ENCODE measurements around the gene RNF10.
"Not testable (repeated sequence)": the region's sequence is repeated elsewhere in the genome, so short reads cannot be mapped to it uniquely, and the experiment has no call there.

The RNF10 gene

DNA sequence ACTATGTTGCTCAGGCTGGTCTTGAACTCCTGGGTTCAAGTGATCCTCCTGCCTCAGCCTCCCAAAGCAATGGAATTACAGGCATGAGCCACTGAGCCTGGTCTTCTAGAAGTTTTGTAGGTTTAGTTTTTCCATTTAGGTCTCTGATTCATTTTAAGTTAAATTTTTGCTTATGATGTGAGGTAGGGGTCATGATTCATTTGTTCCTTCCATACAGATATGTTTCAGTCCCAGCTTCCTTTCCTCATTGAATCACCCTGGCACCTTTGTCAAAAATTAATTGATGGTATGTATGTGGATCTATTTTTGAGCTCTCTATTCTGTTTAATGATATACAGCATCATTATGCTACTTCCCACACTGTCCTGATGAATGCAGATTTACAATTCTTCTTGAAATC is 80.7 kb downstream of the RNF10 start:
- no peak for DNase-seq (ENCODE audit: low read depth, low spot score)

DNA sequence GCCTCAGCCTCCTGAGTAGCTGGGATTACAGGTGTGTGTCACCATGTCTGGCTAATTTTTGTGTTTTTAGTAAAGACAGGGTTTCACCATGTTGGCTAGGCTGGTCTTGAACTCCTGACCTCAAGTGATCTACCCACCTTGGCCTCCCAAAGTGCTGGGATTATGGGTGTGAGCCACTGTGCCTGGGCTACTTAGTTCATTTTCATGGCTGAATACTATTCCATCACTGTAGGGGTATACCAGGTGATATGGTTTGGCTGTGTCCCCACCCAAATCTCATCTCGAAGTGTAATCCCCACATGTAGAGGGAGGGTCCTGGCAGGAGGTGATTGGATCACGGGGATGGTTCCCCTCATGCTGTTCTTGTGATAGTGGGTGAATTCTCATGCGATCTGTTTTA is 83.0 kb downstream of the RNF10 start:
- DNase-seq (ENCODE audit: low read depth, low spot score), result not testable (repeated sequence)

GRCh38 chr12:120617767-120618166 is 83.6 kb downstream of the RNF10 start:
- not testable (repeated sequence) for DNase-seq (ENCODE audit: low read depth, low spot score)

DNA sequence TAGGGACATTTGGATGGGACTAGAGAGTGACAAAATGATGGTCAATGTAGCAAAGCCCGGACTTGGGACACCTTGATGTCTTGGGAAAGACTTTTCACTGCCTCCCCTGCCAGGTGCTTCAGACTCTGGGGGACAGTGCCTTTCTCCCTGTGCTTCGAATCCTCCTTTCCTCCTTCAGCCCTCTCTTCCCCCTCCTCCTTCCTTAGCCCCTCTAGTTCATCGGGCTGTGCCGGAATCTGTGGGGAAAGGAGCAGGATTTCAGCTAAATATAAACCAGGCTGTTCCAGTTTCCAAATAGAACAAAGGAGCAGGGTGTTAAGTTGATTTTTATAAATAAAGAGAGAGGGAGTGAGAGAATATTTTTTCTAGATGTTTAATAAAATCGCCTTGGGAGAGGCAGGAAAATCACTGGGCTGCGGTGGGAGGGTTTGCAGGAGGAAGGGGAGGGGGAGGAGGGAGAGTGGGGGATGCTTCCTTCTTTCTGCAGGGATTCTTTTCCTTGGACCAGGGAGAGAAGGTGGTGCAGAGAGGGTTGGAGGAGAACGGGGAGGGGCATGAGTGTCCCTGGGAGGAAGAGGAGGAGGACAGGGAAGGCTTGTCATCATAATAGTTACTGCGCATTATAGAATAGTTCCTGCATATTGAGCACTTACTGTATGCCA is 84.9 kb downstream of the RNF10 start:
- DNase-seq (ENCODE audit: low read depth, low spot score), result no peak

- DNase-seq (ENCODE audit: low read depth, low spot score), result no peak
Observed at GRCh38 chr12:120620624-120621023, 86.5 kb downstream of the RNF10 start.

DNA sequence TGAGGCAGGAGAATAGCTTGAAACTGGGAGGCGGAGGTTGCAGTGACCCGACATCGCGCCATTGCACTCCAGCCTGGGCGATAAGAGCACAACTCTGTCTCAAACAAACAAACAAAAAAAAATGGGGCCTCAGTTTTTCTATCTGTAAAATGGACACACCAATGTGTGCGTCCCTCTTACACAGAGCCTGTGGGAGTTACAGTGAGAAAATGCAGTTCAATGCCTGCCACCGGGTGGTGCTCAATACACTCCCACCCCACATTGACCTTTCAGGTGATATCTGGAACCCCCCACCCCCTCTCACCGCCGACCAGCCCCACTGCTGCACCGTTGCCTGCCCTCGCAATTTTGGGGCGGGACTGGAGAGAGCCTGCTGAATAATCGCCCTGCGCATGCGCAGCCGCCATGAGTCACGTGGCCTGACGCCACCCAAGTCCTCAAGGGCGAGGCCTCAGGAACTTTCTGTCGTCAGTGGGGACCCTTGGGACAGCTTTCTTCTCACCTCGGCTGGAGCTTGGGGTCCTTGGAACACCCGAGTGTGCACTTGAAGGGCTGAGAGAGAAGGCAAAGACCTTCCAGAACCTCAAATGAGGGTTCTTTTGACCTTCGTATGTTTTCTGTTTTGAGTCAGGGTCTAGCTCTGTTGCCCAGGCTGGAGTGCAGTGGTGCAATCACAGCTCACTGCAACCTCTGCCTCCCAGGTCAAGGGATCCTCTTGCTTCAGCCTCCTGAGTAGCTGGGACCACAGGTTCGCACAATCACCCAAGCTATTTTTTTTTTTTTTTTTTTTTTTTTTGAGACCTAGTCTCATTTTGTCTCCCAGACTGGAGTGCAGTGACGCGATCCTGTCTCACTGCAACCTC is 91.6 kb downstream of the RNF10 start:
- no peak for DNase-seq (ENCODE audit: low read depth, low spot score)

Measured in smooth muscle cell of the brain vasculature (primary cell).